T-helper 1 cell treated with Interleukin-12 subunit alpha and Interleukin-12 subunit beta and Interleukin-4 antibody, amounts not matched to agents 30 ng/mL and 1 ng/mL, for 36 hours (primary cell): Measurements from ENCODE around the gene HSF4. TPM values are rescaled to one million over a fixed set of nuclear protein-coding genes. Genes with fewer than 3 reads are reported as not detected.
"Not testable (repeated sequence)": the region's sequence is repeated elsewhere in the genome, so short reads cannot be mapped to it uniquely, and the experiment has no call there.

Experiments used
- intact Hi-C: fragments of 100-400 bp; cut with micrococcal nuclease; formaldehyde crosslinking; loops from one replicate; pipeline ENCODE4 v1.15.1; 2024
- total RNA-seq: library from RNA; stranded (reverse); gene quantifications from 2 replicates; pipeline ENCODE4 v1.2.3, GENCODE V29; 2022

HSF4 gene, protein sequence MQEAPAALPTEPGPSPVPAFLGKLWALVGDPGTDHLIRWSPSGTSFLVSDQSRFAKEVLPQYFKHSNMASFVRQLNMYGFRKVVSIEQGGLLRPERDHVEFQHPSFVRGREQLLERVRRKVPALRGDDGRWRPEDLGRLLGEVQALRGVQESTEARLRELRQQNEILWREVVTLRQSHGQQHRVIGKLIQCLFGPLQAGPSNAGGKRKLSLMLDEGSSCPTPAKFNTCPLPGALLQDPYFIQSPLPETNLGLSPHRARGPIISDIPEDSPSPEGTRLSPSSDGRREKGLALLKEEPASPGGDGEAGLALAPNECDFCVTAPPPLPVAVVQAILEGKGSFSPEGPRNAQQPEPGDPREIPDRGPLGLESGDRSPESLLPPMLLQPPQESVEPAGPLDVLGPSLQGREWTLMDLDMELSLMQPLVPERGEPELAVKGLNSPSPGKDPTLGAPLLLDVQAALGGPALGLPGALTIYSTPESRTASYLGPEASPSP
- total RNA-seq = 98.7 and 111 TPM in 2 replicates

- intact Hi-C loops = loop anchor here (10.0 kb wide), 1 partner anchor 920 kb away; the partner anchor contains the start of gene NFATC3
Measured at GRCh38 chr16:67164599-67165061, at the start of gene HSF4. Gene HSF4 (plus strand): TSS chr16:67164745. CDS start chr16:67164812, 67 bp downstream.

GRCh38 chr16:67114793-67115192, 49.8 kb upstream of the HSF4 start:
- intact Hi-C loops = loop anchor here (5.0 kb wide), 1 partner anchor 368 kb away; the partner anchor contains the start of genes AGRP and ATP6V0D1

DNA sequence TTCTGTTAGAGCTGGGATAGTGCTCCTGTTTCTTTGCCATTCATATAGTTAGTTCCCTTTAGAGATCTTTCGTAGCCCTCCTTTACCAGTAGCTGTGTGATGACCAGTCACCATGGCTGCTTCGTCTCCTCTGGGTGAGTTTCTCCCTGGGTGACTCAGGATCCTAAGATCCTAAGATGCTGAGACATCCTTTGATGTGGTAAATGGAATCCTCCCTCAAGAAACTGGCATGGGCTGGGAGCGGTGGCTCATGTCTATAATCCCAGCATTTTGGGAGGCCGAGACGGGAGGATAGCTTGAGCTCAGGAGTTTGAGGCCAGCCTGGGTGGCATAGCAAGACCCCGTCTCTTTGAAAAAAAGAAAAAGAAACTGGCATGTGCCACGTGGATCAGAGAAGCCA, 48.9 kb upstream of the HSF4 start:
- intact Hi-C loops = no loop called here

DNA sequence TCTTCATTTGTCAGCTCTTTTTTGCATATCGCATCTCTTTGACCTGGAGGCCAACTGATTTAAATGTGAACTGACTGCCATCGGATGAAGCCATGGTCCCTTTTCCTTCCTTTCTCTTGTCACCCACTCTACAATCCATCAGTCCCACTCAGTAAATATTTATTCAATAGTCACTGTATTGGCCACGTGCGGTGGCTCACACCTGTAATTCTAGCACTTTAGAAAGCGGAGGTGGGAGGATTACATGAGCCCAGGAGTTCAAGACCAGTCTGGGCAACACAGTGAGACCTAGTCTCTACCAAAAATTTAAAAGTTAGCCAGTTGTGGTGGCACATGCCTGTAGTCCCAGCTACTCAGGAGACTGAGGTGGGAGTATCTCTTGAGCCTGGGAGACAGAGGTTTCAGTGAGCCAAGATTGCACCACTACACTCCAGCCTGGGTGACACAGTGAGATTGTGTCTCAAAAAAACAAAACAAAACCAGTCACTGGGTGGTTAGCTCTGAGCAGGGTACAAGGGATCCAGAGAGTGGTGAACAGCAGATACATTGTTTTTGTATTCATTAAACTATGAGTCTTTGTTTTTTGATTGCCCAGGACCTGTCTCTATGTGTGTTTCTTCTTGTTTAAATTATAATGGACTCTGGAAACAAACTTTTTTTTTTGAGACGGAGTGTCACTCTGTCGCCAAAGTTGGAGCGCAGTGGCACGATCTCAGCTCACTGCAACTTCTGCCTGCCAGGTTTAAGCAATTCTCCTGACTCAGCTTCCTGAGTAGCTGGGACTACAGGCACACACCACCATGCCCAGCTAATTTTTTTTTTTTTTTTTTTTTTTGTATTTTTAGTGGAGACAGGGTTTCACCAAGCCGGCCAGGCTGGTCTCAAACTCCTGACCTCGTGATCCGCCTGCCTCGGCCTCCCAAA, 47.9 kb upstream of the HSF4 start:
- intact Hi-C loops = no loop called here

DNA sequence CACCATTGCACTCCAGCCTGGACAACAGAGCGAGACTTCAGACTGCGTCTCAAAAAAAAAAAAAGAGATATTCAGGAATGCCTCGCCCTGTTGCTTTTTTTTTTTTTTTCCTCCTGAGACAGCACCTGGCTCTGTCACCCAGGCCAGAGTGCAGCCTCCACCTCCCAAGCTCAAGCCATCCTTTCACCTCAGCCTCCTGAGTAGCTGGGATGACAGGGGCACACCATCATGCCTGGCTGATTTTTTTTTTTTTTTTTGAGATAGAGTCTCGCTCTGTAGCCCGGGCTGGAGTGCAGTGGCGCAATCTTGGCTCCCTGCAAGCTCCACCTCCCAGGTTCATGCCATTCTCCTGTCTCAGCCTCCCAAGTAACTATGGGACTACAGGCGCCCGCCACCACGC, 46.8 kb upstream of the HSF4 start:
- intact Hi-C loops = no loop called here

DNA sequence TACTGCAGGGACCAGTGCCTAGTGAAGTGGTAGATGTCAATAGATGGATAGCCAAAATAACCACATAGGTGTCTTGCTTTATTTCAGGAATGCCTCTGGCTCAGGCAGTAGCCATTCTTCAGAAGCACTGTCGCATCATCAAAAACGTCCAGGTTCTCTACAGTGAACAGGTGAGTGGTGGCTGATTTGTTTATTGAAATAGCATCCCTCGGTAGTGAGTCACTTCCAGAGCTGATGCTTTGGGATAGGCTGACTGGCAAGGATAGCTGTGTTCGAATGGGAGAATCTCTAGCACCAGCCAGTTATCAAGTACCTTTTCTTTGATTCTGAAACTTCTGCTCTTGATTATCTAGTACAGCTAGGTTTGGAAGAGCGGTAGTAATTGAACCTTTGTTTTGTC, 44.5 kb upstream of the HSF4 start:
- intact Hi-C loops = no loop called here

DNA sequence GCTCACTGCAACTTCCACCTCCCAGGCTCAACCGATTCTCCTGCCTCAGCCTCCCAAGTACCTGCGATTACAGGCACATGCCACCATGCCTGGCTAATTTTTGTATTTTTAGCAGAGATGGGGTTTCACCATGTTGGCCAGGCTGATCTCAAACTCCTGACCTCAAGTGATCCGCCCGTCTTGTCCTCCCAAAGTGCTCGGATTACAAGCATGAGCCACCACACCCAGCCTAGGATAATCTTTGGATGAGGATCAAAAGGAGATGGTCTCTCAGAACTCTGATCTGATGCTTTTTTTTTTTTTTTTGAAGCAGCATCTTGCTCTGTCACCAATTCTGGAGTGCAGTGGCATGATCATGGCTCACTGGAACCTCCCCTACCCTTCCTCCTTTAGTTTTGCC, 41.7 kb upstream of the HSF4 start:
- intact Hi-C loops = not testable (repeated sequence)

DNA sequence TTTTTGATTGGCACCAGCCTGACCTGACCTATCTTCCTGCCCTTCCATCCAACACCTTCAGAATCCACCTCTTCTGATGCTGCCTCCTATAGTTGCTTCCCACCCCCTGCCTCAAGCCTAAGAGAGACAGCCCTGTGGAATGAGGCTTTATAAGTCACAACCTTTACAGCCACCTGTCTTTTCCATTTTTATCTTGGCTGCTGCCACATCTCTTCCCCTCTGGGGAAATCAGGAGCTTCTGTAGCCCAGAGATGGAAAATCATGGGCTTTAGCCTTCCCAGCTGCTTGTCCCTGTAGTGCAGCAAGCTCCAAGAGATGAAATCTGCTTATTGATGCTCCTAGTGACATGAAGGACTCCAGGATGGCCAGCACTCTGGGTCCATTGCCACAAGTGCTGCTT, 36.1 kb upstream of the HSF4 start:
- intact Hi-C loops = no loop called here

DNA sequence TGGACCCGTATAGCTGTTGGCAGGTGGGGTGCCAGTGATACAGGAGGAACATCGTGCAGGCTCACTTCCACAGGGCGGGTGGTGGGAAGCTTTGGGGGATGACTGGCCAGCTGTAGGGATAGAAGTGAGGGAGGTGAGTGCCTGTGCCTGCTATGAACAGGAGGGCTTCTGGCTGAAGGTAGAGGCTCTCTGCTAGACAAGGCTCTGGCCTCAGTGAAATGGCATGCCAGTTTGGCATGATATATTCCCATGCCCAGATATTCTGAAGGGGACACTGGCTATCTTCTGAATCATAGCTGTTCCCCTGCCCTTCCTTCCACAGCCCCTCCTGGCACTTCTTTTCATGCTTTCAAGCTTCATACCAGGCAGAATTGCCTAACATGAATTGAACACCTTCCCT, 35.7 kb upstream of the HSF4 start:
- intact Hi-C loops = no loop called here

- intact Hi-C loops = no loop called here
Measured at GRCh38 chr16:67129422-67129821, 35.1 kb upstream of the HSF4 start.

- intact Hi-C loops = no loop called here
Measured at GRCh38 chr16:67137605-67138004, 26.9 kb upstream of the HSF4 start.

DNA sequence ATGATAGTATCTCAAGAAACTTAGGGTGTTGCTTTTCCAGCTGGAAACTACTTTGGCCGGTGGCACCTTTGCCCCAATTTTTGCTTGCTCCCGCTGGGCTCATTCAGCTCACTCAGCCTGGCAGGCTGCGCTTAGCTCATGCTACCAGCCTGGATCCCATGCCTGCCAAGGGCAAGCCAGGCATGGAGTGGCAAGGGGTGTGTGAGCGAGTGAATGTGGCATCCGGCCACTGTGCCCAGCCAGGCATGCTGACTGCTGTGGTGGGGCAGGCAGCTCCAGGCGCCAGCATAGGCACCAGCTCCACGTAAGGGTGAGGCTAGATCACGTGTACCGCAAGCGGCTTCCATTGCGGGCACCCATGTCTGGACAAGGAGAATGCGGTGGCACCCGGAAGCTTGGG, 23.2 kb upstream of the HSF4 start:
- intact Hi-C loops = no loop called here

GRCh38 chr16:67142342-67142741, 22.2 kb upstream of the HSF4 start:
- intact Hi-C loops = no loop called here

- intact Hi-C loops = no loop called here
Measured at GRCh38 chr16:67144943-67145342, 19.6 kb upstream of the HSF4 start.

DNA sequence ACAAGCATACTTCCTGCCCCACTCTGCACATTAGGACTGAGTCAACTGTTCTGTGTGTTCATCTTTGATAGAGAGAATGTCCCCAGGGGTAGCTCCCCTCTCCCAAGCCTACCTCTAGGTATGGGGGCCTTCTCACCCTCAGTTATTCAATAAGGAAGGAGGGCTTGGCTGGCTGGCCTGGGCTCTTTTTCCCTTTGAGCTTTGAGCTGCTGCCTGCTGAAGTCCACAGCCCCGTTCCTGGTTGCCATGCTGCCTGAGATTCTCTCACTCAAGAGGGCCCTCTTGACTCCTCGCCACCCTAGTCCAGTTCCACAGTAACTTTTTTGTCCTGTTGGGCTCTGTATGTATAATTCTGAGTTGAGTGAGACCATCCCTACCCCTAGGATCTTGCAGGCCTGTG, 18.8 kb upstream of the HSF4 start:
- intact Hi-C loops = no loop called here

DNA sequence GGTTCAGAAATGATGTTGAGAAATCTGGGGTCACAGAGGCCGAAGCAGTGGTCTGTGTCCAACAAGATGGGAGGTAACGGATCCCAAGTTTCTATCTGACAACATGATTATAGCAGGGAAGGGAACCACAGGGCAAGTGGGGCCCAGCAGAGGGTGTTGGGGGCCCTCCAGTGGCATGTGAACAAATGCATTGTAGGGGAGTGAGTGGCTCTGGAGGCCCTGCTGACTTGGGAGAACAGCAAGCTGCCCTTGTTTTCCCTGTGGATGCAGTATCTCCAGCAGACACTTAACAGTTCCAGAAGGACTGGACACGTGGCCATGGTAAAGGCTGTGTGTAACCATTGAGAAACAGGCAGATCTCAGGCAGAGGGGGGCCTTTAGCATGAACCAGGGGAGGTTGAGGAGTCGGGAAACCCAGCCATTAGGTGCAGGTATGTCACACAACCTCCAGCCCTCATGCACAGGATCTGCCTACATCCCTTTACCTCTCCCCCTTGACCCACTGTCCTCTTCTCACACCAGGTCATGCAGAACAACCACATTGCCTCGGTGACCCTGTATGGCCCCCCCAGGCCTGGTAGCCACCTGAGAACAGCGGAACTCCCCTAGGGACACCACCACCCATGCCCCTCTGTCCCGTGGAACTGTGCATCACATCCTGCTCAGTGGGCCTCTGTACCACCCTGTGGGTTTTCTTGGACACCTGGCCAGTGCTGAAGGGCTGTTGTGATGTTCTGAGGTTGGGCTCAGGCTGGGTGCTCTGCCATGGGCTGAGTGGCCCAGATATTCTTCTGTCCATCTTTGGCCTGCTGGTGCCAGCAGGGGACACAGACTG, 17.8 kb upstream of the HSF4 start:
- intact Hi-C loops = no loop called here

GRCh38 chr16:67147437-67148140, 17.0 kb upstream of the HSF4 start:
- intact Hi-C loops = no loop called here

DNA sequence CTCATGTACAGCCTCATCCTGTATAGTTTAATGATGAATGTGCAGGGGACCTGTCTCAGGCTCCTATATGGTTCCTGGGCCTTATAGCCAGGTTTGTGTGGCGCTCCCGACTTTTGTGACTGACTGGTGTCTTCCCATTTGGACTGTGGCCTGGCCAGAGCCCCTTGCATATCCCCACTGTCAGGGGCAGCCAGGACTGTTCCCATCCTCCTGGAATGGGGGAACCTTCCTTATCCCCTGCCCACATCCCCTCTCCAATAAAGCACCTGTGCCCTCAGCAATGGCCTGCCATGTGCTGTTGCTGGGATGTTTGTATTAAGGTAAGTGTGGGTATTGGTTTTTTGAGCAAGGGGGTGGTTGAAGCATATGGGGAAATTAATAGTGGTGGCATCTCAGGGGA, 16.3 kb upstream of the HSF4 start:
- intact Hi-C loops = no loop called here

DNA sequence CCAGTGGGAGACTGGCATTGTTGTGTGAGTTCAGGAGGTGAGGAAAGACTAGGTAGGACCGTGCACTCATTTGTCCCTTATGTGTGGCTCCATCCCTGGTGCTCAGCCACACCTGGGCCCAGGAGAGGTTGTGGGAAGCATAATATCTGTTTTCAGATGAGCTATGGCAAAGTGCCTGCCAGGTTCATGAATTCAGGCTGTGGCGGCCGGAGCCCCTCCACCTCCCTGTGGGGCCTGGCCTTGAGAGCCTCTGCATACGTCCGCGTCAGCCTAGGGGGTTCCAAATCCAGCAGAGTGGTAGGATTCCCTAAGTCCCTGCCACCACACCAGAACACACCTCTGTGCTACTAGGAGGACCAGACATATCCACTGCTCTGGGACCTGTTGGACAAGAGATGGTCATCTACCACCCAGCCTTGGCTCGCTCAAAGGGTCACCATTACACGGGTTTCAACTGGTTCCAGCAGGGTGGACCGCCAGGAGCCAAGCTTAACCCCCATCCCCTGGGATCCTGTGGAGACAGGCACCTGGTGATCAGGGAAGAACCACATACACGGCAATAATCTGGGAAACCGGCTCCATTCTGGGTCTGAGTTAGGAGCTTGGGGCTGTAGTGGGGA, 15.8 kb upstream of the HSF4 start:
- intact Hi-C loops = no loop called here
